ENCODE measurements around the gene PDE3A.

Gene PDE3A

GRCh38 chr12:20474016-20474415, 105.7 kb downstream of the PDE3A start:
- Mint-ChIP-seq H3K36me3 (no peaks in the 10 kb centered on the region), H3K9me3 (no peaks in the 10 kb centered on the region), H3K27me3 (no peaks in the 10 kb centered on the region), H3K27ac (no peak overlapping the region), H3K4me3 (no peak overlapping the region), H3K4me1 (no peaks in the 10 kb centered on the region)
- DNase-seq: no peak
- CTCF ChIA-PET: no interaction called here

DNA sequence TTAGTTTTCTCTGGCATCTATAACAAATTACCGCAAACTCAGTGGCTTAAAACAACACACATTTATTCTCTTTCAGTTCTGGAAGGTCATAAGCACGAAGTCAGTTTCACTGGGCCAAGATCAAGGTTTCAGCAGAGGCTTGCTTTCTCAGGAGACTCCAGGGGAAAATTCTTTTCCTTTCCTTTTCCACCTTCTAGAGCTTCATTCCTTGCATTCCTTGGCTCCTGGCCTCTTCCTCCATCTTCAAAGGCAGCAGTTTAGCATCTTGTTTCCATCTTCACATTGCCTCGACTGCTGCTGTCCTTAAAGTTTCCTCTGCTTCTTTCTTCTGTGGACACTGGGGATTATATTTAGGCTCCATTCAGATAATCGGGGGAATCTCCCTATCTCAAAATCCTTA, 106.1 kb downstream of the PDE3A start:
- H3K9me3 Mint-ChIP-seq: no peaks in the 10 kb centered on the region
- H3K36me3 Mint-ChIP-seq: no peaks in the 10 kb centered on the region
- no peak for DNase-seq
- no peak overlapping the region for H3K27ac Mint-ChIP-seq
- no peaks in the 10 kb centered on the region for H3K4me1 Mint-ChIP-seq
- CTCF ChIA-PET: no interaction called here
- H3K27me3 Mint-ChIP-seq: no peaks in the 10 kb centered on the region
- H3K4me3 Mint-ChIP-seq: no peak overlapping the region

GRCh38 chr12:20475542-20475941, 107.2 kb downstream of the PDE3A start:
- Mint-ChIP-seq H3K27me3 (no peaks in the 10 kb centered on the region), H3K27ac (no peak overlapping the region), H3K4me1 (no peaks in the 10 kb centered on the region), H3K36me3 (no peaks in the 10 kb centered on the region), H3K4me3 (no peak overlapping the region), H3K9me3 (no peaks in the 10 kb centered on the region)
- CTCF ChIA-PET: no interaction called here
- no peak for DNase-seq

DNA sequence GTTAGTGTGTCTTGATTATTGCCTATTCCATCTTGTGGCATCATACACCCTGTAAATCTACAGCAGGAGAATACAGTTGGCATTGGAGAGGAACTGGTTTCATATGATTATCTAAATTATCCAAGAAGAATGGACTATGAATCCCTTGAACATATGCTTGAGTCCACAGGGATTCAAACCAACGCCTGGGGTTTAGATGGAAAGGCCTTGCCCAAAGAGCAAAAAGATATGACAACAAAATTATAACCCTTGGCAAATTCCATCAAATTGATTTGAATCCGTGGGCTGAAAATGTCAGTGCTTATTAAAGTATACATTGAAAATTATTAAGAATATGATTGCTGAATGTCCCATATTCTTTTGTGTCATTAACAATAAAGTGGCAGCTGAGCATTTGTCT, 108.2 kb downstream of the PDE3A start:
- CTCF ChIA-PET: no interaction called here
- H3K27me3 Mint-ChIP-seq: no peaks in the 10 kb centered on the region
- DNase-seq: no peak
- no peak overlapping the region for H3K27ac Mint-ChIP-seq
- no peak overlapping the region for H3K4me3 Mint-ChIP-seq
- no peaks in the 10 kb centered on the region for H3K9me3 Mint-ChIP-seq
- no peaks in the 10 kb centered on the region for H3K4me1 Mint-ChIP-seq
- no peaks in the 10 kb centered on the region for H3K36me3 Mint-ChIP-seq

- H3K36me3 Mint-ChIP-seq: no peaks in the 10 kb centered on the region
- DNase-seq: no peak
- H3K27me3 Mint-ChIP-seq: no peaks in the 10 kb centered on the region
- no peaks in the 10 kb centered on the region for H3K9me3 Mint-ChIP-seq
- no peak overlapping the region for H3K4me3 Mint-ChIP-seq
- no peak overlapping the region for H3K27ac Mint-ChIP-seq
- H3K4me1 Mint-ChIP-seq: no peaks in the 10 kb centered on the region
- CTCF ChIA-PET: no interaction called here
Measured at GRCh38 chr12:20477255-20477654, 108.9 kb downstream of the PDE3A start.

DNA sequence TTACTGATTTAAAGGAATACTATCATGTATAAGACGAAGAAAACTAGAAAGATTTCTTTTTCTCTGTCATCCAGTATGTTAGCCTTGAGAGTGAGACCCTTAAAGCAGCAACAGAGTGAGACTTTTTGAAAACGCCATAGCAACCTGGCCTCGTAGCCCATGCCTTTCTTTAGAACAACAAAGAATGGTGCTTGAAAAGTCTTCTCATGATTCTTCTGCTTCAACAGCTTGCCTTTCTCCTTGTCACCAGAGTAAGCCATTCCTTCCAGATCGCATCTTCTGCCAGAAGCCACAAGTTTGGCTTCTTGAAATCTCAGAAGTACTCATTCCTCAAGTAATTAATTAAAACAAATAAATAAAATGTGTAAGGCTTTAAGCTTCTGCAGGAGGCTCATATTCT, 109.3 kb downstream of the PDE3A start:
- Mint-ChIP-seq H3K36me3 (no peaks in the 10 kb centered on the region), H3K4me3 (no peak overlapping the region), H3K27ac (no peak overlapping the region), H3K27me3 (no peaks in the 10 kb centered on the region), H3K4me1 (no peaks in the 10 kb centered on the region), H3K9me3 (no peaks in the 10 kb centered on the region)
- no peak for DNase-seq
- CTCF ChIA-PET: no interaction called here

DNA sequence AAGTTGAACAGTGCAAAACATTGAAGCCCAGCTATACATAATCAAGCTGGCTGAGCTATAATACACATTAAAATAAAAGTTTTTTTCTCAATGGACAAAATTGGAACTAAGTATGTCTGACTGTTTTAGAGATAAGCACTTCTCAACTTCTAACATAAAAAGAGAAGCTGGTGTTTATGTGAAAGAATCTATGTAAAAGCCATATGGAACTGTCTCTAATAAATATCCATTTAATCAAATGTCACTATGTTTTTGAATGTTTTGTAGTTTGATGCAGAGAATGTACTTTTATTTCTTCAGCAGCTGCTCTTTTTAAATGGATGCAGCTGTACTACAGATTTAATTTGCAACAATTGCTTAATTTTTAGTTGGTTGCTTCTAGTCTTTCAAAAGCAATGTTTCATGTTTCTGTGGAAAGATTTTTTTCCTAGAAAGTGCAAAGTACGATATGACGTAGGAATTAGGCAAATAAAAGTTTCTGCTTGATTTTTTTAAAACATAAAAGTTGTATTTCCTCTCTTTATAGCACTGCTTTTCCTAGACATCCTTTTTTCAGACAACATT, 114.2 kb downstream of the PDE3A start:
- Mint-ChIP-seq H3K36me3 (no peaks in the 10 kb centered on the region), H3K4me1 (no peaks in the 10 kb centered on the region), H3K27ac (no peak overlapping the region), H3K4me3 (no peak overlapping the region), H3K9me3 (no peaks in the 10 kb centered on the region), H3K27me3 (no peaks in the 10 kb centered on the region)
- CTCF ChIA-PET: no interaction called here
- DNase-seq: no peak

- Mint-ChIP-seq H3K4me1 (no peaks in the 10 kb centered on the region), H3K9me3 (no peaks in the 10 kb centered on the region), H3K27ac (no peak overlapping the region), H3K36me3 (no peaks in the 10 kb centered on the region), H3K4me3 (no peak overlapping the region), H3K27me3 (no peaks in the 10 kb centered on the region)
- CTCF ChIA-PET: no interaction called here
- DNase-seq: no peak
Measured at GRCh38 chr12:20483776-20484175, 115.4 kb downstream of the PDE3A start.

DNA sequence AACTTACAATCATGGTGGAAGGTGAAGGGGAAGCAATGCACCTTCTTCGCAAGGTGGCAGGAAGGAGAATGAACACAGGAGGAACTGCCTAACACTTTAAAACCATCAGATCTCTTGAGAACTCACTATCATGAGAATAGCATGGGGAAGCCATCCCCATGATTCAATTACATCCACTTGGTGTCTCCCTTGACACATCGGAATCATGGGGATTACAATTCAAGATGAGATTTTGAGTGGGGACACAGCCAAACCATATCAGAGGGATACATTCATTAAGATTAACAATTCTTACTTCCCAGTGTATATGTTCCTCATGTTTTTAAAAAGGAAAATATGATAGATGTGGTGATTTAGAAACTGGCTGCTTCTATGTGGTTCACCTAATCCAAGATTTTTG, 117.9 kb downstream of the PDE3A start:
- no peaks in the 10 kb centered on the region for H3K4me1 Mint-ChIP-seq
- no peaks in the 10 kb centered on the region for H3K27me3 Mint-ChIP-seq
- H3K36me3 Mint-ChIP-seq: no peaks in the 10 kb centered on the region
- CTCF ChIA-PET: no interaction called here
- H3K4me3 Mint-ChIP-seq: no peak overlapping the region
- DNase-seq: no peak
- no peaks in the 10 kb centered on the region for H3K9me3 Mint-ChIP-seq
- H3K27ac Mint-ChIP-seq: no peak overlapping the region

GRCh38 chr12:20487519-20487918, 119.2 kb downstream of the PDE3A start:
- Mint-ChIP-seq H3K36me3 (no peaks in the 10 kb centered on the region), H3K27me3 (no peaks in the 10 kb centered on the region), H3K4me3 (no peak overlapping the region), H3K4me1 (peaks cover 2% of the 10 kb centered on the region), H3K27ac (no peak overlapping the region), H3K9me3 (peaks cover 3% of the 10 kb centered on the region)
- CTCF ChIA-PET: no interaction called here
- no peak for DNase-seq

DNA sequence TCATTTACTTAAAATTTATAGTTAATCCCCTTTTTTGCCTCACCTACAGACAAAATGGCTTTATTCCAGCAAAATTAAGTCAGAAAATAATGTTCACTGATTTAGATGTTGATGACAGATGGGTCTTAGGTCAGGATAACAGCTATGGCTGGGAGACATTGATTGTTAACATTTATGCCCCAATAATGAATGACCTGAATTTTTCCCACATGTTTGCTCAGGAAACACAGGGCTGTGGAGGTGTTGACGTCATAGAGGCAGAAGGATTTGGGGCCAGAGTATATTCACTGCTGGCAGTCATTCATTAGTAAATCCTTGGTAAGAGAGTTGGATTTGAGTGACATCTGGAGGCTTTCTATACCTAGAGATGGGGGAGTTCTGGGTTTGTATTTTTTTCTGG, 121.3 kb downstream of the PDE3A start:
- CTCF ChIA-PET: no interaction called here

DNA sequence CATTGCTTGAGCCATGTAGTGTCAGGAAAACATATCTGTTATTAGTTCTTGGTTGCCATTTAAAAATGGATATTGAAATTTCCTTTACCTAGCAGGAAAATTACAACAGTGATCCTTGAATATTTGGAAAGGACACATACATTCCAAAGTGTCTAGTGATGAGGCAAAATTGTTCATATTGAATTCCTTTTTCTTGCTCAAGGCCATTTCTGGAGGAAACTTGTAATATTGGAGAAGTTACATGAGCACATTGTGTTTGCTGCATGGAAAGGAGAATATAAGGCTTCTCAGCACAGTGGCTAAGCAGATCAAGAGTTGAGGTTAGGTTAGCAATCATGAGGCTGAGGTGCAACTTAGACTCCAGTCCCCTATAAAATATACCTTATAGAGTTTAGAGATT, 121.9 kb downstream of the PDE3A start:
- no peak overlapping the region for H3K27ac Mint-ChIP-seq
- H3K9me3 Mint-ChIP-seq: peaks cover 3% of the 10 kb centered on the region
- no peaks in the 10 kb centered on the region for H3K36me3 Mint-ChIP-seq
- CTCF ChIA-PET: interaction anchor here (1.2 kb wide), 1 partner anchor 13 kb away, joined by 3 read pairs; no protein-coding TSS in a partner anchor
- H3K4me1 Mint-ChIP-seq: peaks cover 2% of the 10 kb centered on the region
- H3K27me3 Mint-ChIP-seq: no peaks in the 10 kb centered on the region
- no peak for DNase-seq
- H3K4me3 Mint-ChIP-seq: no peak overlapping the region

More for the DNA sequence above, 121.3 kb downstream of the PDE3A start:
- no peak for DNase-seq
- Mint-ChIP-seq H3K27me3 (no peaks in the 10 kb centered on the region), H3K36me3 (no peaks in the 10 kb centered on the region), H3K27ac (no peak overlapping the region), H3K9me3 (peaks cover 3% of the 10 kb centered on the region), H3K4me3 (no peak overlapping the region), H3K4me1 (peaks cover 2% of the 10 kb centered on the region)

- Mint-ChIP-seq H3K9me3 (peaks cover 3% of the 10 kb centered on the region), H3K27ac (no peak overlapping the region), H3K4me3 (no peak overlapping the region), H3K36me3 (no peaks in the 10 kb centered on the region), H3K4me1 (peaks cover 2% of the 10 kb centered on the region), H3K27me3 (no peaks in the 10 kb centered on the region)
- CTCF ChIA-PET: interaction anchor here (1.2 kb wide), 1 partner anchor 12 kb away, joined by 3 read pairs; no protein-coding TSS in a partner anchor
- DNase-seq: no peak
Measured at GRCh38 chr12:20491290-20491689, 123.0 kb downstream of the PDE3A start.

GRCh38 chr12:20492251-20492760, 124.0 kb downstream of the PDE3A start:
- H3K4me3 Mint-ChIP-seq: no peak overlapping the region

GRCh38 chr12:20493934-20494333, 125.6 kb downstream of the PDE3A start:
- peaks cover 2% of the 10 kb centered on the region for H3K4me1 Mint-ChIP-seq
- H3K9me3 Mint-ChIP-seq: peaks cover 3% of the 10 kb centered on the region
- no peaks in the 10 kb centered on the region for H3K36me3 Mint-ChIP-seq
- CTCF ChIA-PET: no interaction called here
- no peak overlapping the region for H3K27ac Mint-ChIP-seq
- DNase-seq: no peak
- H3K4me3 Mint-ChIP-seq: no peak overlapping the region
- H3K27me3 Mint-ChIP-seq: no peaks in the 10 kb centered on the region

More at GRCh38 chr12:20492251-20492760, 124.0 kb downstream of the PDE3A start:
- H3K36me3 Mint-ChIP-seq: no peaks in the 10 kb centered on the region
- DNase-seq: no peak
- peaks cover 2% of the 10 kb centered on the region for H3K4me1 Mint-ChIP-seq
- H3K27me3 Mint-ChIP-seq: no peaks in the 10 kb centered on the region
- CTCF ChIA-PET: no interaction called here
- no peak overlapping the region for H3K27ac Mint-ChIP-seq
- H3K9me3 Mint-ChIP-seq: peaks cover 3% of the 10 kb centered on the region

GRCh38 chr12:20494851-20495250, 126.5 kb downstream of the PDE3A start:
- H3K27me3 Mint-ChIP-seq: no peaks in the 10 kb centered on the region
- H3K36me3 Mint-ChIP-seq: no peaks in the 10 kb centered on the region
- no peak overlapping the region for H3K27ac Mint-ChIP-seq
- H3K9me3 Mint-ChIP-seq: peaks cover 3% of the 10 kb centered on the region
- no peak overlapping the region for H3K4me3 Mint-ChIP-seq
- H3K4me1 Mint-ChIP-seq: peaks cover 2% of the 10 kb centered on the region
- CTCF ChIA-PET: no interaction called here
- DNase-seq: no peak

All from activated naive CD4-positive, alpha-beta T cell treated with anti-CD3 and anti-CD28 coated beads, Interleukin-2, amount 10 ng/mL, durations not matched to agents 7 days and 5 days (primary cell).